Stimulated activated memory B cell treated with anti-CD40 and anti-IgM and Interleukin-4, amounts not matched to agents 10 μg/mL and 1 μg/mL and 100 μg/mL, for 72 hours (primary cell): ENCODE data around the gene GXYLT1.

ENCODE experiments used
- ATAC-seq: fragments of 150-1000 bp; cut with Tn5 transposase; 2 replicates; pipeline ENCODE4 v1.10.0; 2021
- H3K27ac Mint-ChIP-seq: one replicate; pipeline ENCODE4 v1.8.0; 2022; ENCODE audit warnings: mild to moderate bottlenecking, mixed read lengths
- H3K27me3 Mint-ChIP-seq: one replicate; pipeline ENCODE4 v1.8.0; 2022; ENCODE audit warnings: mixed read lengths
- H3K36me3 Mint-ChIP-seq: one replicate; pipeline ENCODE4 v1.8.0; 2022; ENCODE audit warnings: mixed read lengths
- H3K4me1 Mint-ChIP-seq: one replicate; pipeline ENCODE4 v1.8.0; 2022; ENCODE audit warnings: mixed read lengths
- H3K4me3 Mint-ChIP-seq: one replicate; pipeline ENCODE4 v1.8.0; 2022; ENCODE audit warnings: mild to moderate bottlenecking, moderate library complexity, mixed read lengths
- H3K9me3 Mint-ChIP-seq: one replicate; pipeline ENCODE4 v1.8.0; 2022; ENCODE audit warnings: mixed read lengths

GXYLT1 gene

DNA sequence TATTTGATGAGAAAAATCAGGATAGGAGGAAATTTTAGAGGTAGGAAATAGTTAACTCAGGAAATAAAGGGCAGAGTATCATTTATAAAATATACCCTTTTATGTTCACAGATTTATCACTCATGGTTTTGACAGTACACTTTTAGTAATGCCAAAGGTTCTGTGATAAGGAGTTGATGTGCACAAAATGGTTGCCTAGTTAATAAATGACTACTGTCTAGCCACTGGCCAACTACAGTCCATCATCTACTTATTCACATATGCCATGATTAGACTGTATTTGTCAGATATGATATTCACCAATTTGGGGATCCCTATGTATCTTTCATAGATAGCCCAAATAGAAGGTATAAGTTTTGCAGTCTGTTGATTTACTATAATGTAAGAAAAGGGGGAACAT is 19.2 kb upstream of the GXYLT1 start:
- Mint-ChIP-seq H3K27me3 (no peaks in the 10 kb centered on the region), H3K27ac (peak overlapping the region; percentile 64), H3K4me1 (peaks cover 20% of the 10 kb centered on the region), H3K36me3 (peaks cover 20% of the 10 kb centered on the region), H3K4me3 (no peak overlapping the region), H3K9me3 (no peaks in the 10 kb centered on the region)
- no peak for ATAC-seq

GRCh38 chr12:42162965-42163364 is 18.3 kb upstream of the GXYLT1 start:
- Mint-ChIP-seq H3K4me3 (no peak overlapping the region), H3K4me1 (peaks cover 20% of the 10 kb centered on the region), H3K36me3 (peaks cover 18% of the 10 kb centered on the region), H3K27ac (peak overlapping the region; percentile 64), H3K27me3 (no peaks in the 10 kb centered on the region), H3K9me3 (no peaks in the 10 kb centered on the region)
- no peak for ATAC-seq

DNA sequence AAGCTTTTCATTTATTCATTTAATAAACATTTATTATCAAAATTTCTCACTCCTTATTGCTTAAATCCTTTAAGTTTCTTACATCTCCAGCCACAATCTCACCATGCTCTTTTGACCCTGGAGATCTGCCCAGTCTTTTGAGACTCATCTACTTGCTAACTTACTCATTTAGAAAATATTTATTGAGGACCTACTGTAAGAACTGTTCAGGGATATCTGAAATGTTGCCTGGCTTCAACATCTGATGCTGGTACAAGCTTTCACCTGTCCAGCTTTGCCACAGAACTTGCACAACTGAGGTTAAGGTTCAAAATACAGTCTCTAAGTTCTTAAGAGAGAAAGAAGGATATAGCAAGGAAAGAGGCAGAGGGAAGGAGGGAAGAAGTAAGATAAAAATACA is 17.5 kb upstream of the GXYLT1 start:
- no peaks in the 10 kb centered on the region for H3K27me3 Mint-ChIP-seq
- no peak for ATAC-seq
- H3K4me1 Mint-ChIP-seq: peaks cover 20% of the 10 kb centered on the region
- H3K36me3 Mint-ChIP-seq: peaks cover 18% of the 10 kb centered on the region
- no peak overlapping the region for H3K4me3 Mint-ChIP-seq
- no peaks in the 10 kb centered on the region for H3K9me3 Mint-ChIP-seq
- peak overlapping the region; percentile 64 for H3K27ac Mint-ChIP-seq

- ATAC-seq: no peak
- Mint-ChIP-seq H3K4me3 (no peak overlapping the region), H3K4me1 (peaks cover 20% of the 10 kb centered on the region), H3K36me3 (peaks cover 18% of the 10 kb centered on the region), H3K9me3 (no peaks in the 10 kb centered on the region), H3K27ac (no peak overlapping the region), H3K27me3 (no peaks in the 10 kb centered on the region)
These were observed 16.9 kb upstream of the GXYLT1 start for GRCh38 chr12:42161529-42161928.

GRCh38 chr12:42156232-42156631 is 11.6 kb upstream of the GXYLT1 start:
- no peaks in the 10 kb centered on the region for H3K4me1 Mint-ChIP-seq
- peaks cover 3% of the 10 kb centered on the region for H3K36me3 Mint-ChIP-seq
- no peak overlapping the region for H3K27ac Mint-ChIP-seq
- peaks cover 4% of the 10 kb centered on the region for H3K9me3 Mint-ChIP-seq
- no peak overlapping the region for H3K4me3 Mint-ChIP-seq
- ATAC-seq: no peak
- no peaks in the 10 kb centered on the region for H3K27me3 Mint-ChIP-seq

- Mint-ChIP-seq H3K36me3 (no peaks in the 10 kb centered on the region), H3K4me1 (peaks cover 30% of the 10 kb centered on the region), H3K27ac (peak overlapping the region; percentile 58), H3K4me3 (peak overlapping the region; percentile 98), H3K27me3 (no peaks in the 10 kb centered on the region), H3K9me3 (no peaks in the 10 kb centered on the region)
- ATAC-seq: no peak
These were observed 1.0 kb upstream of the GXYLT1 start for GRCh38 chr12:42145552-42146215.

- Mint-ChIP-seq H3K9me3 (no peaks in the 10 kb centered on the region), H3K27me3 (no peaks in the 10 kb centered on the region), H3K27ac (peak overlapping the region; percentile 58), H3K36me3 (no peaks in the 10 kb centered on the region), H3K4me1 (peaks cover 34% of the 10 kb centered on the region), H3K4me3 (peak overlapping the region; percentile 98)
- peak; percentile 2 for ATAC-seq
These were observed 499 bp upstream of the GXYLT1 start for GRCh38 chr12:42145197-42145549.

DNA sequence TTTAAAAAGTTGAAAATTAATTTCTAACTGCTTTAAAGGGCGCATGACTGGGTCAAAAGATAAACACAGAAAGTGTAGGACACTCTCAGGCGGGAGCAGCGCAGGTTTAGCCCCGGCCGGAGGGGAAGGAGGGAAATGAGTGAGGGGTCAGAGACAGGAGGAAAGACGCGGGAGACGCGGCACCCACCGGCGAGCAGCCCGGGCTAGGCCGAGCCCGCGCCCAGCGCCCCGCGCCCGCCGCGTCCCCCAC is 591 bp downstream of the GXYLT1 start:
- Mint-ChIP-seq H3K27ac (peak overlapping the region; percentile 84), H3K4me1 (peaks cover 34% of the 10 kb centered on the region), H3K4me3 (peak overlapping the region; percentile 98), H3K36me3 (no peaks in the 10 kb centered on the region), H3K9me3 (no peaks in the 10 kb centered on the region), H3K27me3 (no peaks in the 10 kb centered on the region)
- ATAC-seq: no peak

GRCh38 chr12:42143452-42144157 is 1.1 kb downstream of the GXYLT1 start:
- ATAC-seq: no peak
- H3K27ac Mint-ChIP-seq: peak overlapping the region; percentile 84

DNA sequence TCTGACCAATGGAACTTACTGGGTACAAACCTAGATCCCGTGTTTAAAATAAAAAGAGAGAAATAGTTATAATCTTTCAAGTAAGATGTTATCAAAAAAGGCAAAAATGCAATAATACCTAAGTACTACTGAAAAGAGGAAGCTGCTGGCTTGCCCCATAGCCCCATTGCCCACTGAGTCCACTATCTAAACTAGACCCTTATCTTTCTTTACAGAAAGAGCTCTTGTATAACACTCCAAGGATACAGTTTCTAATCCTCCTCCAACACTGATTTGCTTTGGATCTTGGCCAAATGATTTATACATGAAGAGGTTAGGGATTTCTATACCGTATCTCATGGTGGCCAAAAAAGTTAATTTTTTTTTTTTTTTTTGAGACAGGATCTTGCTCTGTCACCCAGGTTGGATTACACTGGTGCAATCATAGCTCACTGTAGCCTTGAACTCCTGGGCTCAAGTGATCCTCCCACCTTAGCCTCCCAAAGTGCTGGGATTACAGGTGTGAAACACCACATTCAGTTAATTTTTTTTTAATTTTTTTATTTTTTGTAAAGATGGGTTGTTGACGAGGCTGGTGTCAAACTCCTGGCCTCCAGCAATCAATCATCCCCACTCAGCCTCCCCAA is 2.6 kb downstream of the GXYLT1 start:
- ATAC-seq: no peak
- no peaks in the 10 kb centered on the region for H3K9me3 Mint-ChIP-seq
- H3K27ac Mint-ChIP-seq: no peak overlapping the region
- H3K27me3 Mint-ChIP-seq: no peaks in the 10 kb centered on the region
- H3K4me1 Mint-ChIP-seq: peaks cover 34% of the 10 kb centered on the region
- no peak overlapping the region for H3K4me3 Mint-ChIP-seq
- H3K36me3 Mint-ChIP-seq: no peaks in the 10 kb centered on the region

More at GRCh38 chr12:42143452-42144157, 1.1 kb downstream of the GXYLT1 start:
- Mint-ChIP-seq H3K4me1 (peaks cover 34% of the 10 kb centered on the region), H3K9me3 (no peaks in the 10 kb centered on the region), H3K27me3 (no peaks in the 10 kb centered on the region), H3K36me3 (no peaks in the 10 kb centered on the region), H3K4me3 (peak overlapping the region; percentile 98)

GRCh38 chr12:42140901-42141300 is 3.8 kb downstream of the GXYLT1 start:
- Mint-ChIP-seq H3K27ac (peak overlapping the region; percentile 9), H3K4me1 (peaks cover 39% of the 10 kb centered on the region), H3K4me3 (no peak overlapping the region), H3K9me3 (no peaks in the 10 kb centered on the region), H3K27me3 (no peaks in the 10 kb centered on the region), H3K36me3 (no peaks in the 10 kb centered on the region)
- ATAC-seq: no peak

- Mint-ChIP-seq H3K36me3 (no peaks in the 10 kb centered on the region), H3K27me3 (no peaks in the 10 kb centered on the region), H3K9me3 (no peaks in the 10 kb centered on the region), H3K4me3 (no peak overlapping the region), H3K27ac (no peak overlapping the region), H3K4me1 (peaks cover 22% of the 10 kb centered on the region)
- ATAC-seq: no peak
These were observed 9.3 kb downstream of the GXYLT1 start for GRCh38 chr12:42135259-42135814.

- H3K27ac Mint-ChIP-seq: no peak overlapping the region
- ATAC-seq: no peak
- H3K4me1 Mint-ChIP-seq: peaks cover 25% of the 10 kb centered on the region
These were observed 13.8 kb downstream of the GXYLT1 start for GRCh38 chr12:42130672-42131402.

GRCh38 chr12:42129595-42130204 is 15.0 kb downstream of the GXYLT1 start:
- no peak overlapping the region for H3K27ac Mint-ChIP-seq
- peaks cover 19% of the 10 kb centered on the region for H3K4me1 Mint-ChIP-seq
- no peaks in the 10 kb centered on the region for H3K36me3 Mint-ChIP-seq
- no peak overlapping the region for H3K4me3 Mint-ChIP-seq
- no peaks in the 10 kb centered on the region for H3K27me3 Mint-ChIP-seq
- ATAC-seq: no peak
- no peaks in the 10 kb centered on the region for H3K9me3 Mint-ChIP-seq

More at GRCh38 chr12:42130672-42131402, 13.8 kb downstream of the GXYLT1 start:
- H3K36me3 Mint-ChIP-seq: no peaks in the 10 kb centered on the region
- no peak overlapping the region for H3K4me3 Mint-ChIP-seq
- H3K27me3 Mint-ChIP-seq: no peaks in the 10 kb centered on the region
- no peaks in the 10 kb centered on the region for H3K9me3 Mint-ChIP-seq

GRCh38 chr12:42128888-42129287 is 15.8 kb downstream of the GXYLT1 start:
- Mint-ChIP-seq H3K36me3 (no peaks in the 10 kb centered on the region), H3K27me3 (no peaks in the 10 kb centered on the region), H3K9me3 (no peaks in the 10 kb centered on the region), H3K27ac (no peak overlapping the region), H3K4me3 (no peak overlapping the region), H3K4me1 (peaks cover 18% of the 10 kb centered on the region)
- no peak for ATAC-seq
